Measurements from ENCODE around the gene NLRC3.

Gene NLRC3

GRCh38 chr16:3520413-3520812 lies 56.8 kb downstream of the NLRC3 start:
- no peak for DNase-seq (ENCODE audit: low read depth in 1 of 2, low spot score in 1 of 2)
- no peak overlapping the region for H3K27ac ChIP-seq (replicated peaks)
- TF ChIP-seq GABPA (IDR thresholded peaks at IDR 0.05; ENCODE audit: low read depth) = no peak
- no peak for TF ChIP-seq POLR2AphosphoS5 (IDR thresholded peaks at IDR 0.05; ENCODE audit: low read depth)
- no peak for TF ChIP-seq REST (IDR thresholded peaks at IDR 0.05; ENCODE audit: insufficient replicate concordance, low read depth)
- no peak for TF ChIP-seq SPI1 (IDR thresholded peaks at IDR 0.05; ENCODE audit: borderline replicate concordance, low read depth)
- TF ChIP-seq CTCF (IDR thresholded peaks at IDR 0.05; ENCODE audit: insufficient read depth, low read length) = no peak

GRCh38 chr16:3519581-3519980 lies 57.6 kb downstream of the NLRC3 start:
- no peak for DNase-seq (ENCODE audit: low read depth in 1 of 2, low spot score in 1 of 2)
- no peak for TF ChIP-seq POLR2AphosphoS5 (IDR thresholded peaks at IDR 0.05; ENCODE audit: low read depth)
- TF ChIP-seq REST (IDR thresholded peaks at IDR 0.05; ENCODE audit: insufficient replicate concordance, low read depth) = no peak
- TF ChIP-seq SPI1 (IDR thresholded peaks at IDR 0.05; ENCODE audit: borderline replicate concordance, low read depth) = no peak
- no peak for TF ChIP-seq GABPA (IDR thresholded peaks at IDR 0.05; ENCODE audit: low read depth)
- no peak for TF ChIP-seq CTCF (IDR thresholded peaks at IDR 0.05; ENCODE audit: insufficient read depth, low read length)
- no peak overlapping the region for H3K4me3 ChIP-seq (replicated peaks; ENCODE audit: insufficient read depth, low read length)
- H3K27ac ChIP-seq (replicated peaks) = no peak overlapping the region
- H3K27me3 ChIP-seq (ENCODE audit: insufficient read depth, poor library complexity, severe bottlenecking) = no peaks in the 10 kb centered on the region

More at GRCh38 chr16:3520413-3520812, 56.8 kb downstream of the NLRC3 start:
- no peak overlapping the region for H3K4me3 ChIP-seq (replicated peaks; ENCODE audit: insufficient read depth, low read length)
- H3K27me3 ChIP-seq (ENCODE audit: insufficient read depth, poor library complexity, severe bottlenecking) = no peaks in the 10 kb centered on the region

- TF ChIP-seq CTCF (IDR thresholded peaks at IDR 0.05; ENCODE audit: insufficient read depth, low read length) (no peak), POLR2AphosphoS5 (IDR thresholded peaks at IDR 0.05; ENCODE audit: low read depth) (no peak), SPI1 (IDR thresholded peaks at IDR 0.05; ENCODE audit: borderline replicate concordance, low read depth) (no peak), GABPA (IDR thresholded peaks at IDR 0.05; ENCODE audit: low read depth) (no peak), REST (IDR thresholded peaks at IDR 0.05; ENCODE audit: insufficient replicate concordance, low read depth) (no peak)
- no peak for DNase-seq (ENCODE audit: low read depth in 1 of 2, low spot score in 1 of 2)
- Histone ChIP-seq H3K4me3 (replicated peaks; ENCODE audit: insufficient read depth, low read length) (no peak overlapping the region), H3K27me3 (ENCODE audit: insufficient read depth, poor library complexity, severe bottlenecking) (no peaks in the 10 kb centered on the region), H3K27ac (replicated peaks) (no peak overlapping the region)
Measured at GRCh38 chr16:3518986-3519348, 58.2 kb downstream of the NLRC3 start.

All from HL-60 (cell line).